ENCODE results near the gene BPIFB3.

DNA sequence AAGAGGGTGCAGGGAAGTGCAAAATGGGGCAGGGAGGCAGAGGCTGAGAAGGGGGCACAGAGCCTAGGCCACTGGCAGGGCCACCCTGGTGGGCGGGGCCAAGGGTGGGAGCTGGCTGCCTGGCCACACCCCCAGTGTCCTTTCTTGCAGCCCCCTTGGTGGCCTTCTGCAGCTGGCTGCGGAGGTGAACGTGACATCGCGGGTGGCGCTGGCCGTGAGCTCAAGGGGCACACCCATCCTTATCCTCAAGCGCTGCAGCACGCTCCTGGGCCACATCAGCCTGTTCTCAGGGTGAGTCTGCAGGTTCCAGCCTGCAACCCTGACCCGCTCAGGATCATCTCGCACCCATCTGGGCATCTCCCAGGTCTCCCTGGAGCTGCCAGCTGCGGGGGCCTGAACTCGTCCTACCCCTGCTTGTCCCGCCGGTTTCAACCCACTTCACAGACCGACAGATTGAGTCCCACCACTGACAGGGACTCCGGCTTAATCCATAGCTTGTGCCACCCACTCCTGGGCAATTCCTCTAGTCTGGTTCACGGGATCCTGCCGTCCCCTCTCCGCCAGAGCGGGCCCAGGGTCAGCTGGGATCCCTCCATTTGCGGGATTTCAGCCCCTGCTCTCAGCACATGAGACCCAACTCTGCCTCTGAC, 6.2 kb downstream of the BPIFB3 start:
- TF ChIP-seq EZH2 (IDR thresholded peaks at IDR 0.05) (no peak), POLR2AphosphoS5 (IDR thresholded peaks at IDR 0.05; ENCODE audit: borderline replicate concordance, low read depth, low read length) (no peak), FOXP2 (optimal IDR thresholded peaks at IDR 0.05; ENCODE audit: control extremely low read depth, extremely low read length, insufficient read depth) (no peak)

Measured in SK-N-MC (cell line).